ENCODE results near the gene MMP28. TPM values are rescaled to one million over a fixed set of nuclear protein-coding genes. Genes with fewer than 3 reads are reported as not detected.
A peak's percentile ranks its signal among the peaks of the same experiment; 100 is the strongest.

The MMP28 gene
- total RNA-seq, 4 donors from 2014 or later = 12.4 to 48.0 (median 28.6) TPM

DNA sequence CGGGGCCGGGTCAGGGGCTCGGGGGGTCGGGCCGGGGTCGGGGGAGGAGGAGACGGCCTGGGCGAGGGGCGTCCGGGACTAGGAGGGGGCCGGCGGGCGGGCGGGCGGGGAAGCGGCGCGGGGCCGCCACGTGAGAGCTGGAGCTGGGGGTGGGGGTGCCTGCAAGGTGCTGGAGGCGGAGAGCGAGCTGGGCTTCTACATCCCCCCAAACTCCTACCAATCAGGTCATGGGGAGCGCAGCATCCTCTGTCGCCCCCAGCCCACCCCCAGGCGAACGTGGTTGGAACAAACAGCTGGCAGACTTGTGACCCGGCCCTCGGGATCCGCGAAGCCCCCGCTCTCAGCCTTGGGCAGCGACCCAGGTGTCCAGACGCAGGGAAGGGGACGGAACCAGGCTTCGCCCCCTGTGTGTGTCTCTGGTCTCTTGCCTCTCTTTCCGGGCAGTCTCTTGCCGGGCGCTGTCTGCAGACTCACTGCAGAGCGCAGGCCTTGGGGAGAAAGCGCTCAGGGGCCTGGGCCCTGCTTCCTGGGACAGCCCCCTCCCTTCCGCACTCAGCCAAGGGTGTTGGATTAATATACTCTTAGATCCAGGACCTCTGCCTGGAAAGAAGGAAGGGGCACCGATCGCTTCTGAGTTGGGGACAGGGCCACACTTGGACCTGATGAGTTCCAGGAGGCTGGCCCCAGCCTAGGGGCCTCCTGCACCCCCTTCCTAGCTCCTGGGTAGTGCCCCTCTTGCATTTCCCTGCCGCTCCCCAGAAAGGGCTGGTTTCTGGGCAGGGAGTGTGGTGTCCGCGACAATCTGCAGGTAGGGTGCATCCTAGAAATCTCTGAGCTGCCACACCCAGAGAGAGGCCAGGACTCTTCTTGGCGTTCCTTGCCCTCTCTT is 63.3 kb downstream of the MMP28 start:
- TF ChIP-seq POLR2A (IDR thresholded peaks at IDR 0.05) = no peak
- TF ChIP-seq, protein P1, sequence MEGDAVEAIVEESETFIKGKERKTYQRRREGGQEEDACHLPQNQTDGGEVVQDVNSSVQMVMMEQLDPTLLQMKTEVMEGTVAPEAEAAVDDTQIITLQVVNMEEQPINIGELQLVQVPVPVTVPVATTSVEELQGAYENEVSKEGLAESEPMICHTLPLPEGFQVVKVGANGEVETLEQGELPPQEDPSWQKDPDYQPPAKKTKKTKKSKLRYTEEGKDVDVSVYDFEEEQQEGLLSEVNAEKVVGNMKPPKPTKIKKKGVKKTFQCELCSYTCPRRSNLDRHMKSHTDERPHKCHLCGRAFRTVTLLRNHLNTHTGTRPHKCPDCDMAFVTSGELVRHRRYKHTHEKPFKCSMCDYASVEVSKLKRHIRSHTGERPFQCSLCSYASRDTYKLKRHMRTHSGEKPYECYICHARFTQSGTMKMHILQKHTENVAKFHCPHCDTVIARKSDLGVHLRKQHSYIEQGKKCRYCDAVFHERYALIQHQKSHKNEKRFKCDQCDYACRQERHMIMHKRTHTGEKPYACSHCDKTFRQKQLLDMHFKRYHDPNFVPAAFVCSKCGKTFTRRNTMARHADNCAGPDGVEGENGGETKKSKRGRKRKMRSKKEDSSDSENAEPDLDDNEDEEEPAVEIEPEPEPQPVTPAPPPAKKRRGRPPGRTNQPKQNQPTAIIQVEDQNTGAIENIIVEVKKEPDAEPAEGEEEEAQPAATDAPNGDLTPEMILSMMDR (IDR thresholded peaks at IDR 0.05) = no peak
- no peak for DNase-seq
- intact Hi-C loops (cut with DNase I) = no loop called here
- Histone ChIP-seq H3K4me1 (peaks cover 27 to 31% of the 10 kb centered on the region in 2 donors), H3K4me3 (replicated peaks in 1 of 3) (peak overlapping the region in 2 of 3 donors; percentile 40 to 80), H3K9me3 (no peaks in the 10 kb centered on the region), H3K27ac (peak overlapping the region in 1 of 3 donors; percentile 24), H3K27me3 (no peaks in the 10 kb centered on the region), H3K36me3 (no peaks in the 10 kb centered on the region)
- 28 to 89% methylated on average over 4 to 20 of the region's 47 CpGs for WGBS, 2 donors

- H3K27me3 ChIP-seq = no peaks in the 10 kb centered on the region
- H3K27ac ChIP-seq = peak within 1 kb of the TSS in 1 of 3 donors; percentile 24
- TF ChIP-seq, protein P1 (IDR thresholded peaks at IDR 0.05) = no peak
- TF ChIP-seq POLR2A (IDR thresholded peaks at IDR 0.05) = peak in 1 of 2 donors; percentile 36
- no peaks in the 10 kb centered on the region for H3K36me3 ChIP-seq
- H3K4me1 ChIP-seq = peaks cover 35 to 39% of the 10 kb centered on the region in 2 donors
- peak within 1 kb of the TSS in 2 of 3 donors; percentile 40 to 80 for H3K4me3 ChIP-seq (replicated peaks in 1 of 3)
- 0 to 9% methylated on average over 4 to 13 of the region's 44 CpGs for WGBS, 2 donors
- intact Hi-C loops (cut with DNase I) = no loop called here
- H3K9me3 ChIP-seq = no peaks in the 10 kb centered on the region
- peak; percentile 58 to 68 for DNase-seq
These were observed 64.1 kb downstream of the MMP28 start, which contains the start of gene RASL10B for GRCh38 chr17:35731239-35731916. RASL10B (plus strand) TSS chr17:35731639; CDS start chr17:35735185, 3,546 bp downstream.

DNA sequence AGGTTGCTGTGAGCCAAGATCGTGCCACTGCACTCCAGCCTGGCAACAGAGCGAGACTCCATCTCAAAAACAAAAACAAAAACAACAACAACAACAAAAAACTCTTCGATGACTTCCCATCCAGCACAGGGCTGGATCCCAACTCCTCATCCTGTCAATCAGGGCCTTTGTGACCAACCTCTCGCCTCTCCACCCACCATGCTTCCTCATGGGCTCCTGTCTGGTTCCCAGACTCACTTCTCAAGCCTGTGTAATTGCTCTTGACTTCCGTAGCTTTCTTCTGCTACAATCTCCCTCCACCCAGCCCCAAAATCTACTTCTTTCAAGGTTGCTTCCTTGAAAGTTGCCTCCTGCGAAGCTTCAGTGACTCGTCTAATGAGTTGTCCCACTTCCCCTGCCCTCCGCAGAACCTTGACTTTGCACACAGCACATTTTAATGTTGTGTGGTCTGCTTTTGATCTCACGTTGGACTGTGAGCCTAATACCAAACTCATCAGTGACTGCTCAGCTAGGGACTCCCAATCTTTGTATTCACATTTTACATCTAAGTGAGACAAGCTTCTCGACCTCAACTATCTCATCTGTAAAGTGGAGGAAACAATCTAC is 64.9 kb downstream of the MMP28 start:
- no peak overlapping the region for H3K27ac ChIP-seq
- intact Hi-C loops (cut with DNase I) = no loop called here
- no peaks in the 10 kb centered on the region for H3K9me3 ChIP-seq
- no peak overlapping the region for H3K4me3 ChIP-seq (replicated peaks in 1 of 3)
- peaks cover under 1 to 3% of the 10 kb centered on the region in 2 donors for H3K36me3 ChIP-seq
- no peaks in the 10 kb centered on the region for H3K27me3 ChIP-seq
- DNase-seq = no peak
- 88 to 89% methylated on average over 10 of the region's 10 CpGs for WGBS, 2 donors
- TF ChIP-seq, protein P1 (IDR thresholded peaks at IDR 0.05) = no peak
- TF ChIP-seq POLR2A (IDR thresholded peaks at IDR 0.05) = no peak
- peaks cover 30 to 38% of the 10 kb centered on the region in 2 donors for H3K4me1 ChIP-seq

DNA sequence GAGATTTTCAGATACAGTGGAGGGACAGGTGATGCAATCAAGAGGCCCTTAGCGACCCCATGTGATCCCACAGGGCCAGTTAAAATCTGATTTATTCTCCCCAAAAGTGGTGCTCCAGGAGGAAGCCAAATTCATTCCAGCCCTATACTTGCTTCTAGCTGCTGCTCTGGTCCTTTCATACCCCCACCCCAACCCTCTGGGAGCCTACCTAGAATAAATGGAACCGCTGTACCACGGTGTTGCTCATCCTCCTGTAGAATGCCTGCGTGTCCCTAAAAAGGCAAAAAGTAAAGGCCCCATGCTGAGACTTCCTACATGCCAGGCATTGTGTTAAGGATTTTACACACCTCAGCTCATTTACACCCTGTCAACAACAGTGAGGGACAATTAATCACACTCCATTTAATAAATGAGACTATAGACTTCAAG is 66.0 kb downstream of the MMP28 start:
- intact Hi-C loops (cut with DNase I) = no loop called here
- 86 to 88% methylated on average over 4 of the region's 4 CpGs for WGBS, 2 donors
- Histone ChIP-seq H3K4me3 (replicated peaks in 1 of 3) (no peak overlapping the region), H3K36me3 (peaks cover 11 to 13% of the 10 kb centered on the region in 2 donors), H3K4me1 (peaks cover 23 to 32% of the 10 kb centered on the region in 2 donors), H3K27me3 (no peaks in the 10 kb centered on the region), H3K27ac (no peak overlapping the region), H3K9me3 (no peaks in the 10 kb centered on the region)
- TF ChIP-seq, protein P1 (IDR thresholded peaks at IDR 0.05) = no peak
- TF ChIP-seq POLR2A (IDR thresholded peaks at IDR 0.05) = no peak
- DNase-seq = no peak

Measured in thyroid gland (tissue), 4 donors.